Femur (tissue), 1 donor: ENCODE results near the gene OVOL3.
"Not testable (repeated sequence)": the region's sequence is repeated elsewhere in the genome, so short reads cannot be mapped to it uniquely, and the experiment has no call there.

Source experiments
- DNase-seq: peaks from one replicate; pipeline ENCODE4 v3.0.0-alpha.2; 2017

Gene OVOL3

GRCh38 chr19:36110487-36111199, at the start of gene OVOL3:
TSS of gene OVOL3 (plus strand) at chr19:36111143. CDS start at chr19:36111203, 60 bp downstream.
- no peak for DNase-seq

- DNase-seq, result no peak
Measured at GRCh38 chr19:36061367-36061766, 49.6 kb upstream of the OVOL3 start.

GRCh38 chr19:36064826-36065225, 46.1 kb upstream of the OVOL3 start:
- no peak for DNase-seq

- DNase-seq, result no peak
Measured at GRCh38 chr19:36067681-36068080, 43.3 kb upstream of the OVOL3 start.

- DNase-seq, result not testable (repeated sequence)
Measured at GRCh38 chr19:36068810-36069499, 42.0 kb upstream of the OVOL3 start.

GRCh38 chr19:36072081-36072480, 38.9 kb upstream of the OVOL3 start:
- no peak for DNase-seq

GRCh38 chr19:36073121-36073876, 37.6 kb upstream of the OVOL3 start:
- DNase-seq, result no peak

GRCh38 chr19:36079389-36079945, 31.5 kb upstream of the OVOL3 start:
- DNase-seq, result no peak

- DNase-seq, result no peak
Measured at GRCh38 chr19:36081385-36081784, 29.6 kb upstream of the OVOL3 start.

- no peak for DNase-seq
Measured at GRCh38 chr19:36081894-36082293, 29.0 kb upstream of the OVOL3 start.

GRCh38 chr19:36082916-36083315, 28.0 kb upstream of the OVOL3 start:
- no peak for DNase-seq

- DNase-seq, result no peak
Measured at GRCh38 chr19:36084231-36085009, 26.5 kb upstream of the OVOL3 start.

GRCh38 chr19:36086326-36086725, 24.6 kb upstream of the OVOL3 start:
- no peak for DNase-seq

- DNase-seq, result no peak
Measured at GRCh38 chr19:36089847-36090246, 21.1 kb upstream of the OVOL3 start.

GRCh38 chr19:36090910-36091695, 19.8 kb upstream of the OVOL3 start:
- DNase-seq, result no peak

GRCh38 chr19:36092566-36092965, 18.4 kb upstream of the OVOL3 start:
- DNase-seq, result no peak

- DNase-seq, result no peak
Measured at GRCh38 chr19:36093146-36093662, 17.7 kb upstream of the OVOL3 start.

GRCh38 chr19:36093687-36094086, 17.3 kb upstream of the OVOL3 start:
- no peak for DNase-seq

GRCh38 chr19:36097036-36097435, 13.9 kb upstream of the OVOL3 start:
- DNase-seq, result no peak

- no peak for DNase-seq
Measured at GRCh38 chr19:36099166-36099785, 11.7 kb upstream of the OVOL3 start.

GRCh38 chr19:36100476-36100875, 10.5 kb upstream of the OVOL3 start:
- no peak for DNase-seq
